Esophagus squamous epithelium (tissue), 5 donors: ENCODE measurements around the gene PLEKHM3. TPM values are rescaled to one million over a fixed set of nuclear protein-coding genes. Genes with fewer than 3 reads are reported as not detected.

ENCODE experiments used
- DNase-seq: peaks from one replicate; lab custom pipeline; 2025; lab: John Stamatoyannopoulos, UW
- H3K27ac ChIP-seq, 4 donors: fragments of 200-600 bp; sonication (generic); one replicate each; pipeline ENCODE4 v1.5.1; 2016 to 2019; ENCODE audit warnings: mild to moderate bottlenecking in 1 of 4
- H3K27me3 ChIP-seq, 4 donors: fragments of 200-600 bp; sonication (generic); 1 replicate in 3 of 4; 2 replicates in 1 of 4; pipeline versions ENCODE4 v1.5.1 to v1.6.0; 2017 to 2021; ENCODE audit warnings: antibody characterized with exemption in 1 of 4
- H3K36me3 ChIP-seq, 3 donors: fragments of 200-600 bp; sonication (generic); one replicate each; pipeline ENCODE4 v1.5.1; 2016 to 2019
- H3K4me1 ChIP-seq, 3 donors: fragments of 200-600 bp; sonication (generic); one replicate each; pipeline ENCODE4 v1.5.1; 2017 to 2019
- H3K4me3 ChIP-seq, 4 donors: fragments of 200-600 bp; sonication (generic); 1 replicate in 3 of 4; 2 replicates in 1 of 4; pipeline ENCODE4 v1.5.1; 2016 to 2019; ENCODE audit warnings: mild to moderate bottlenecking in 2 of 4, moderate library complexity in 1 of 4
- H3K9me3 ChIP-seq, 3 donors: fragments of 200-600 bp; sonication (generic); one replicate each; pipeline ENCODE4 v1.5.1; 2016 to 2019
- POLR2A ChIP-seq, 4 donors: fragments of 450-650 bp; IDR thresholded peaks; one replicate each; pipeline ENCODE4 v1.6.1; 2017; ENCODE audit warnings: antibody characterized with exemption in 4 of 4, mild to moderate bottlenecking in 4 of 4, moderate library complexity in 3 of 4
- WGBS, 2 donors: methylation state at CpG; one replicate each; pipeline ENCODE4 v1.1.5; 2018; 5-methylcytosine and 5-hydroxymethylcytosine counted together
- intact Hi-C: fragments of 100-400 bp; cut with DNase I; formaldehyde crosslinking; loops from one replicate; pipeline ENCODE4 v1.15.0; 2022
- total RNA-seq, 4 donors: library from RNA; depleted of rRNA; stranded (reverse); fragments of >200 nt; gene quantifications; one replicate each; pipeline ENCODE4 v1.1.0, GENCODE V29; 2016
- TF ChIP-seq, protein P1 (sequence below), 6 experiments: fragments of 450-650 bp in 4 of 6; fragments of 200-600 bp in 2 of 6; sonication (generic) in 2 of 6; IDR thresholded peaks; one replicate each; pipeline ENCODE4 v1.5.1; 2016 to 2019; ENCODE audit warnings: antibody characterized with exemption in 6 of 6, mild to moderate bottlenecking in 4 of 6, moderate library complexity in 4 of 6
- donor health status: DM: yes; HTN: yes; CAD: no.

PLEKHM3 gene
- total RNA-seq, 4 donors from 2014 or later = 3.7 to 19.3 (median 6.7) TPM

DNA sequence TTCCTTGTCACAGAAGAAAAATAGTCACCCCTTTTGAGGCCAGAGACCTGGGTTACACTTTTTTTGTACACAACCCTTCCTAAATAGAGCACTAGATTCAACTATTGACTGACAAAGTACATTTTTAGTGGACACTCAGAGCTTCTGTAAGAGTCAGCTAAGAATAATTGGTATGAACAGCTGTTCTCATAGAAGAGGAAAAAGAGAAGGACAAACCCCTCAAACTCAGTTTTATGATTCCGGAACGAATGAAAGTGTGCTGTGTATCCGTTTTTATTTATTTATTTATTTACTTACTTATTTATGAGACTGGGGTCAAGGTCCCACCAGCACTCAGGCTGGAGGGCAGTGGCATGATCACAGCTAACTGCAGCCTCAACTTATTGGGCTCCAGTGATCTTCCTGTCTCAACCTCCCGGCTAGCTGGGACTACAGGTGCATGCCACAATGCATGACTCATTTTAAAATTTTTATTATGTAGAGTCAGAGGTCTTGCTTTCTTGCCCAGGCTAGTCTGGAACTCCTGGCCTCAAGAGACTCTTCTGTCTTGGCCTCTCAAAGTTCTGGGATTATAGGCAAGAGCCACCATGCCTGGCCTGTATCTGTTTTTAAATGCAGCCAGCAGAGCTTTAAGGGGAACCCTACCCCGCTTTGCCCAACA is 219.6 kb downstream of the PLEKHM3 start:
- peaks cover 0 to 45% (median 4%) of the 10 kb centered on the region in 3 donors for H3K4me1 ChIP-seq
- H3K27ac ChIP-seq = no peak overlapping the region
- H3K27me3 ChIP-seq = no peaks in the 10 kb centered on the region
- intact Hi-C loops = no loop called here
- no peaks in the 10 kb centered on the region for H3K9me3 ChIP-seq
- 42 to 50% methylated on average over 5 of the region's 5 CpGs for WGBS, 2 donors
- TF ChIP-seq POLR2A (IDR thresholded peaks at IDR 0.05) = no peak
- TF ChIP-seq, protein P1, sequence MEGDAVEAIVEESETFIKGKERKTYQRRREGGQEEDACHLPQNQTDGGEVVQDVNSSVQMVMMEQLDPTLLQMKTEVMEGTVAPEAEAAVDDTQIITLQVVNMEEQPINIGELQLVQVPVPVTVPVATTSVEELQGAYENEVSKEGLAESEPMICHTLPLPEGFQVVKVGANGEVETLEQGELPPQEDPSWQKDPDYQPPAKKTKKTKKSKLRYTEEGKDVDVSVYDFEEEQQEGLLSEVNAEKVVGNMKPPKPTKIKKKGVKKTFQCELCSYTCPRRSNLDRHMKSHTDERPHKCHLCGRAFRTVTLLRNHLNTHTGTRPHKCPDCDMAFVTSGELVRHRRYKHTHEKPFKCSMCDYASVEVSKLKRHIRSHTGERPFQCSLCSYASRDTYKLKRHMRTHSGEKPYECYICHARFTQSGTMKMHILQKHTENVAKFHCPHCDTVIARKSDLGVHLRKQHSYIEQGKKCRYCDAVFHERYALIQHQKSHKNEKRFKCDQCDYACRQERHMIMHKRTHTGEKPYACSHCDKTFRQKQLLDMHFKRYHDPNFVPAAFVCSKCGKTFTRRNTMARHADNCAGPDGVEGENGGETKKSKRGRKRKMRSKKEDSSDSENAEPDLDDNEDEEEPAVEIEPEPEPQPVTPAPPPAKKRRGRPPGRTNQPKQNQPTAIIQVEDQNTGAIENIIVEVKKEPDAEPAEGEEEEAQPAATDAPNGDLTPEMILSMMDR (IDR thresholded peaks at IDR 0.05) = no peak
- no peaks in the 10 kb centered on the region for H3K36me3 ChIP-seq
- DNase-seq = no peak
- H3K4me3 ChIP-seq = no peak overlapping the region

GRCh38 chr2:207802650-207803049 is 222.7 kb downstream of the PLEKHM3 start:
- Histone ChIP-seq H3K4me1 (peaks cover 0 to 20% (median 0%) of the 10 kb centered on the region in 3 donors), H3K9me3 (no peaks in the 10 kb centered on the region), H3K36me3 (no peaks in the 10 kb centered on the region), H3K27ac (no peak overlapping the region), H3K27me3 (no peaks in the 10 kb centered on the region), H3K4me3 (no peak overlapping the region)
- TF ChIP-seq, protein P1 (IDR thresholded peaks at IDR 0.05) = no peak
- no peak for TF ChIP-seq POLR2A (IDR thresholded peaks at IDR 0.05)
- intact Hi-C loops = no loop called here
- WGBS, 2 donors = 77% methylated on average over 6 of the region's 6 CpGs
- DNase-seq = no peak

- no peaks in the 10 kb centered on the region for H3K27me3 ChIP-seq
- H3K27ac ChIP-seq = no peak overlapping the region
- no peaks in the 10 kb centered on the region for H3K36me3 ChIP-seq
- peaks cover 0 to 18% (median 6%) of the 10 kb centered on the region in 3 donors for H3K4me1 ChIP-seq
- intact Hi-C loops = no loop called here
- no peaks in the 10 kb centered on the region for H3K9me3 ChIP-seq
- WGBS, 2 donors = 16 to 25% methylated on average over 3 of the region's 3 CpGs
- H3K4me3 ChIP-seq = no peak overlapping the region
- no peak for DNase-seq
- TF ChIP-seq, protein P1 (IDR thresholded peaks at IDR 0.05) = no peak
- no peak for TF ChIP-seq POLR2A (IDR thresholded peaks at IDR 0.05)
These were observed 224.1 kb downstream of the PLEKHM3 start for GRCh38 chr2:207801259-207801658.

DNA sequence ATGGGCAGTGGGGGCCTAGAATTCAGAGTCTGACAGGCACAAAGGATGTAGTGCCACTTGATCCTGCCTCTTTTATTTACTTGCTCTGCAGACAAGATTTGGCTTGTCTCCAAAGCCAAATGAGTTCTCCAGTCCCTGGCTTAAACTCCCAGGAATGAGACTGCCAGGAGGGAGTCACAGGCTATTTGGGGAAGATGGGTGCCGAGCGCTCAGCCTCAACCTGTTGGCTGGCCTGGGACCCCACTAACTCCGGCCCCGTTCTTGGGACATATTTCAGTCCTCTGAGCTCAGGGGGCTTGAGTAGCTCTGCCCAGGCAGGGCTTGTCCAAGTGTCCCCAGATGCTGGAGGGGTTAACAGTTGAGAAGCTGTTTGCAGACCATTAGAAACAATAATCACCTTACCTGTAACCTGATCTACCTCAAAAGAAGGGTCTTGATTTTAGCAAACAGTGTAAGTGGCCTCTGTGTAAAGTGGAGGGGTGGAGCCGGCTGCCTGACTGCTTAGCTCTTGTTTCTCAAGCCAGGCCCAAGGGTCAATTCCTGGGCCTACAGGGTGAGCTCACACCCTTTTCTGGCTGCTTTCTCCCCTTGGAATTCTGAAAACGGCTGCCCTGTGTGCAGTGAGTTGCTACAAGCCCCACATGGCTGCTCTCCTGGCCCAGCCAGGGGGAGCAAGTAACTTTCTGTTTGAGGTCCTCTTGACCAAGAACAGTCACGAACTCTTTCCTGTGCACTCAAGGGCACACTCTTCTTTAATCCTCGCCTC is 228.6 kb downstream of the PLEKHM3 start:
- 37 to 74% methylated on average over 7 of the region's 8 CpGs for WGBS, 2 donors
- peaks cover 3 to 18% (median 12%) of the 10 kb centered on the region in 3 donors for H3K4me1 ChIP-seq
- intact Hi-C loops = no loop called here
- no peak overlapping the region for H3K4me3 ChIP-seq
- H3K27me3 ChIP-seq = no peaks in the 10 kb centered on the region
- TF ChIP-seq, protein P1 (IDR thresholded peaks at IDR 0.05) = no peak
- TF ChIP-seq POLR2A (IDR thresholded peaks at IDR 0.05) = no peak
- H3K9me3 ChIP-seq = no peaks in the 10 kb centered on the region
- no peaks in the 10 kb centered on the region for H3K36me3 ChIP-seq
- H3K27ac ChIP-seq = no peak overlapping the region
- DNase-seq = no peak

DNA sequence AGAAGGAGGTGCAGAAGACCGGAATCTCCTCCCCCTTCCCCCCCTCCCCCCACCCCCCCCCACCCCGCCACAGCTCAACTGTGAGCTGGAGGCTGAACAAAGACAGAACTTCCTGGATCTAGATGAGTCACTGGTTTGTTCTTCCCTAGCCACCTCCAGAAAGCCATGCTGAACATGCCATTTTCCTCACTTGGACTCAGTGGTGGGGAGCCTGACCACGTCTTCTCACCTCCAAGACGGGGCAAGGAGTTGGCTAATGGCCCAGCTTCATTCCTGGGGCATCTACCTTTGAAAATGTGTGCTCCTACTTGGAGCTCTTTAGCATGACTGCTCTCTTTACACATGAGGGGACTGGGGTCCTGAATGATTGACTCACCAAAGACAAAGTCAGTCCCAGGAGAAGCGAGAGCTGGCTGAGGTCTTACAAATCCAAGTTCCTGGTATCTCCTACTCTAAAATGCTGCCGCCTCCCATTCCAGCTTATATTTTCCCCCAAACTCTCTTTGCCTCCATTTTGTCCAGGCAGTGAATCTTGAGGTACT is 233.0 kb downstream of the PLEKHM3 start:
- intact Hi-C loops = no loop called here
- no peaks in the 10 kb centered on the region for H3K36me3 ChIP-seq
- no peaks in the 10 kb centered on the region for H3K9me3 ChIP-seq
- no peak for DNase-seq
- 49 to 52% methylated on average over 2 to 5 of the region's 6 CpGs for WGBS, 2 donors
- no peak overlapping the region for H3K4me3 ChIP-seq
- no peaks in the 10 kb centered on the region for H3K27me3 ChIP-seq
- H3K4me1 ChIP-seq = peaks cover 5 to 34% (median 20%) of the 10 kb centered on the region in 3 donors
- TF ChIP-seq, protein P1 (IDR thresholded peaks at IDR 0.05) = no peak
- no peak for TF ChIP-seq POLR2A (IDR thresholded peaks at IDR 0.05)
- peak overlapping the region; percentile 17 to 78 (median 57) for H3K27ac ChIP-seq
